Natural killer cell (primary cell): ENCODE data around the gene CD99L2. TPM values are rescaled to one million over a fixed set of nuclear protein-coding genes. Genes with fewer than 3 reads are reported as not detected.

Experiments used
- ATAC-seq, 3 donors: fragments of 150-1000 bp in 2 of 3; fragments of 200-7000 bp in 1 of 3; cut with Tn5 transposase; 1 replicate in 1 of 3; 2 replicates in 2 of 3; pipeline ENCODE4 v1.10.0; 2021; ENCODE audit warnings: mild to moderate bottlenecking in 2 of 3, moderate library complexity in 2 of 3
- DNase-seq, 2 donors: peaks; one replicate each; pipeline versions ENCODE4 v3.0.0 to v3.0.0-alpha.2; 2013 to 2021; ENCODE audit warnings: mixed read lengths in 1 of 2
- H3K27ac ChIP-seq: one replicate; pipeline ENCODE4 v1.5.1; 2013; ENCODE audit warnings: mild to moderate bottlenecking, low read length
- H3K27me3 ChIP-seq: one replicate; pipeline ENCODE4 v1.6.1; 2013; ENCODE audit warnings: low read length; ENCODE audit not compliant: control insufficient read depth, insufficient read depth
- H3K36me3 ChIP-seq: one replicate; pipeline ENCODE4 v1.6.1; 2013; ENCODE audit warnings: low read length; ENCODE audit not compliant: control insufficient read depth, insufficient read depth
- H3K4me1 ChIP-seq: one replicate; pipeline ENCODE4 v1.6.1; 2013; ENCODE audit warnings: low read length; ENCODE audit not compliant: control insufficient read depth, insufficient read depth
- H3K4me3 ChIP-seq: one replicate; pipeline ENCODE4 v1.5.1; 2013; ENCODE audit warnings: low read length
- H3K9me3 ChIP-seq: one replicate; pipeline ENCODE4 v1.6.1; 2013; ENCODE audit warnings: low read length; ENCODE audit not compliant: control insufficient read depth, insufficient read depth
- H3K27ac Mint-ChIP-seq, 2 donors: one replicate each; pipeline ENCODE4 v1.8.0; 2022; ENCODE audit warnings: mild to moderate bottlenecking in 2 of 2, mixed read lengths in 2 of 2, moderate library complexity in 1 of 2
- H3K27me3 Mint-ChIP-seq, 2 donors: one replicate each; pipeline ENCODE4 v1.8.0; 2022; ENCODE audit warnings: low read depth in 2 of 2, mixed read lengths in 2 of 2
- H3K36me3 Mint-ChIP-seq: one replicate; pipeline ENCODE4 v1.8.0; 2022; ENCODE audit warnings: mixed read lengths
- H3K4me1 Mint-ChIP-seq, 2 donors: one replicate each; pipeline ENCODE4 v1.8.0; 2022; ENCODE audit warnings: mixed read lengths in 2 of 2
- H3K4me3 Mint-ChIP-seq: one replicate; pipeline ENCODE4 v1.8.0; 2022; ENCODE audit warnings: mild to moderate bottlenecking, moderate library complexity, mixed read lengths
- H3K9me3 Mint-ChIP-seq, 2 donors: one replicate each; pipeline ENCODE4 v1.8.0; 2022; ENCODE audit warnings: mixed read lengths in 2 of 2
- CTCF ChIP-seq: fragments of 200-600 bp; IDR thresholded peaks from one replicate; pipeline ENCODE4 v1.8.0; 2022; ENCODE audit warnings: antibody characterized with exemption
- WGBS: methylation state at CpG from one replicate; pipeline ENCODE4 v1.1.7; 2013; ENCODE audit warnings: missing lambda C conversion rate; ENCODE audit not compliant: insufficient coverage; 5-methylcytosine and 5-hydroxymethylcytosine counted together
- intact Hi-C: fragments of 100-400 bp; cut with micrococcal nuclease; formaldehyde crosslinking; loops from one replicate; pipeline ENCODE4 v1.14.2; 2022
- total RNA-seq, 4 donors: library from RNA; stranded (reverse); fragments of 120-200 nt in 1 of 4; gene quantifications; one replicate each; pipeline versions ENCODE4 v1.2.3 to v1.2.4, GENCODE V29; 2013 to 2022

CD99L2 gene
- total RNA-seq, 3 donors from 2014 or later (not counting 1 experiment from before 2014, with no cell fraction given) = 13.1 to 18.0 (median 15.7) TPM

GRCh38 chrX:150821971-150822370, 76.5 kb downstream of the CD99L2 start:
- H3K36me3 Mint-ChIP-seq = peaks cover 12% of the 10 kb centered on the region
- no CpG with 5 or more reads among the region's 2 CpGs for WGBS

GRCh38 chrX:150813922-150814321, 84.5 kb downstream of the CD99L2 start:
- 78% methylated on average over 3 of the region's 5 CpGs for WGBS
- Mint-ChIP-seq H3K36me3 (peaks cover 12% of the 10 kb centered on the region), H3K27ac (no peak overlapping the region), H3K27me3 (no peaks in the 10 kb centered on the region), H3K9me3 (peaks cover 0 to 4% of the 10 kb centered on the region in 2 donors), H3K4me1 (no peaks in the 10 kb centered on the region), H3K4me3 (no peak overlapping the region)
- Histone ChIP-seq H3K27me3 (no peaks in the 10 kb centered on the region), H3K4me3 (no peak overlapping the region), H3K36me3 (peaks cover 2% of the 10 kb centered on the region), H3K4me1 (no peaks in the 10 kb centered on the region), H3K9me3 (no peaks in the 10 kb centered on the region), H3K27ac (no peak overlapping the region)
- no peak for ATAC-seq
- intact Hi-C loops = no loop called here
- no peak for TF ChIP-seq CTCF
- no peak for DNase-seq

More at GRCh38 chrX:150821971-150822370, 76.5 kb downstream of the CD99L2 start:
- TF ChIP-seq CTCF = no peak
- H3K27me3 Mint-ChIP-seq = no peaks in the 10 kb centered on the region
- H3K4me1 Mint-ChIP-seq = peaks cover 0 to 4% of the 10 kb centered on the region in 2 donors
- DNase-seq = no peak
- Histone ChIP-seq H3K27me3 (no peaks in the 10 kb centered on the region), H3K27ac (no peak overlapping the region), H3K4me3 (no peak overlapping the region), H3K4me1 (no peaks in the 10 kb centered on the region), H3K9me3 (no peaks in the 10 kb centered on the region), H3K36me3 (no peaks in the 10 kb centered on the region)
- H3K27ac Mint-ChIP-seq = no peak overlapping the region
- no peak for ATAC-seq
- intact Hi-C loops = no loop called here
- H3K4me3 Mint-ChIP-seq = no peak overlapping the region
- peaks cover 0 to 11% of the 10 kb centered on the region in 2 donors for H3K9me3 Mint-ChIP-seq

DNA sequence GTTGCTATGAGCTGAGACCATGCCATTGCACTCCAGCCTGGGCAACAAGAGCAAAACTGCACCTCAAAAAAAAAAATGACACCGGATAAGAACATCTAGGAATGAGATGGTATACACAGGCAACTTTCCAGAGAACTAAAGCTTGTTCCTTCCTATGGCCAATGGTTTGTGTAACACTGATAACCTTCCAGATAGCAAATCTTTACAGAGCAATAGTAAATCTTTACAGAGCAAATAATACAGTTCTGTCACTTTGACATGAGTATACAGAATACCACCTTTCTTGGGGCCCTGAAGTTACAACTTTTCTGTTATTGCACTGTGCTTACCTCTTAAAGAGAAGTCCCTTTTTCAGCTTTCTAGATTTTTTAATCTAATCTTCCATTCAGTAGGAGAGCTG, 91.6 kb downstream of the CD99L2 start:
- H3K4me1 Mint-ChIP-seq = no peaks in the 10 kb centered on the region
- TF ChIP-seq CTCF = no peak
- no peaks in the 10 kb centered on the region for H3K36me3 Mint-ChIP-seq
- Histone ChIP-seq H3K4me3 (no peak overlapping the region), H3K36me3 (no peaks in the 10 kb centered on the region), H3K4me1 (no peaks in the 10 kb centered on the region), H3K9me3 (no peaks in the 10 kb centered on the region), H3K27me3 (no peaks in the 10 kb centered on the region), H3K27ac (no peak overlapping the region)
- intact Hi-C loops = no loop called here
- no peaks in the 10 kb centered on the region for H3K27me3 Mint-ChIP-seq
- ATAC-seq (no peak), DNase-seq (no peak)
- H3K9me3 Mint-ChIP-seq = no peaks in the 10 kb centered on the region
- WGBS = 100% methylated on average over 1 of the region's 1 CpG
- no peak overlapping the region for H3K4me3 Mint-ChIP-seq
- no peak overlapping the region for H3K27ac Mint-ChIP-seq

- 100% methylated on average over 2 of the region's 2 CpGs for WGBS
- intact Hi-C loops = no loop called here
- ATAC-seq = no peak
- H3K27ac Mint-ChIP-seq = no peak overlapping the region
- no peak overlapping the region for H3K27ac ChIP-seq
- H3K36me3 Mint-ChIP-seq = no peaks in the 10 kb centered on the region
- H3K4me3 ChIP-seq = no peak overlapping the region
- no peaks in the 10 kb centered on the region for H3K27me3 ChIP-seq
- H3K4me3 Mint-ChIP-seq = no peak overlapping the region
- H3K4me1 Mint-ChIP-seq = no peaks in the 10 kb centered on the region
- H3K9me3 ChIP-seq = no peaks in the 10 kb centered on the region
- no peaks in the 10 kb centered on the region for H3K27me3 Mint-ChIP-seq
- no peaks in the 10 kb centered on the region for H3K9me3 Mint-ChIP-seq
- no peaks in the 10 kb centered on the region for H3K36me3 ChIP-seq
- TF ChIP-seq CTCF = no peak
- DNase-seq = no peak
- H3K4me1 ChIP-seq = no peaks in the 10 kb centered on the region
Measured at GRCh38 chrX:150805736-150806135, 92.7 kb downstream of the CD99L2 start.
